IMR-90 (cell line): ENCODE results near the gene ZNF217. TPM values are rescaled to one million over a fixed set of nuclear protein-coding genes. Genes with fewer than 3 reads are reported as not detected.
"Not testable (repeated sequence)": the region's sequence is repeated elsewhere in the genome, so short reads cannot be mapped to it uniquely, and the experiment has no call there.

Experiments used
- ATAC-seq: fragments of 200-7000 bp; cut with Tn5 transposase; 2 replicates; pipeline ENCODE4 v1.9.1; 2020; ENCODE audit warnings: low read depth, mild to moderate bottlenecking, moderate library complexity
- BruUV-seq: library from RNA; stranded (reverse); fragments of 400-500 nt; replicated peaks from 2 replicates; lab custom pipeline; 2021; lab: Mats Ljungman, UMichigan
- CTCF ChIA-PET: fragments of 300-600 bp; formaldehyde crosslinking; extraction: SDS; loops from one replicate; lab custom pipeline; 2021; ENCODE audit warnings: antibody characterized with exemption; lab: Yijun Ruan, JAX
- POLR2A ChIA-PET: fragments of 300-600 bp; sonication (Branson Sonifier 250); formaldehyde crosslinking; loops from one replicate; lab custom pipeline; 2022; ENCODE audit warnings: antibody characterized with exemption; ENCODE audit not compliant: unreplicated experiment; lab: Charles Lee
- DNase-seq: peaks from one replicate; pipeline ENCODE4 v3.0.0; 2013
- H2AFZ ChIP-seq: replicated peaks from 2 replicates; pipeline ENCODE3; 2013; ENCODE audit warnings: low read length, mild to moderate bottlenecking; ENCODE audit not compliant: poor library complexity
- H2AK5ac ChIP-seq: 2 replicates; pipeline ENCODE4 v1.6.1; 2013; ENCODE audit warnings: low read depth, low read length, inconsistent platforms
- H2AK9ac ChIP-seq: replicated peaks from 2 replicates; pipeline ENCODE3; 2013; ENCODE audit warnings: mild to moderate bottlenecking, low read depth, low read length, moderate library complexity; ENCODE audit not compliant: poor library complexity
- H2BK120ac ChIP-seq: 2 replicates; pipeline ENCODE4 v1.6.1; 2013; ENCODE audit warnings: low read depth, low read length, inconsistent platforms
- H2BK15ac ChIP-seq: 3 replicates; pipeline ENCODE4 v1.6.1; 2013; ENCODE audit warnings: low read depth, low read length, inconsistent platforms
- H2BK20ac ChIP-seq: 2 replicates; pipeline ENCODE4 v1.6.1; 2013; ENCODE audit warnings: low read depth, mild to moderate bottlenecking, inconsistent platforms, low read length, moderate library complexity
- H2BK5ac ChIP-seq: 2 replicates; pipeline ENCODE4 v1.6.1; 2013; ENCODE audit warnings: mild to moderate bottlenecking, low read depth, low read length, inconsistent platforms; ENCODE audit not compliant: poor library complexity, severe bottlenecking
- H3K14ac ChIP-seq: replicated peaks from 2 replicates; pipeline ENCODE4 v1.6.1; 2013; ENCODE audit warnings: low read depth, low read length, inconsistent platforms
- H3K18ac ChIP-seq: 2 replicates; pipeline ENCODE4 v1.6.1; 2013; ENCODE audit warnings: low read depth, low read length, control low read depth
- H3K23ac ChIP-seq: 2 replicates; pipeline ENCODE4 v1.6.1; 2013; ENCODE audit warnings: low read depth, low read length, inconsistent platforms
- H3K27ac ChIP-seq: 2 replicates; pipeline ENCODE4 v1.5.1; 2013; ENCODE audit warnings: mild to moderate bottlenecking, control low read depth, low read length; ENCODE audit not compliant: insufficient read depth
- H3K27me3 ChIP-seq: 2 replicates; pipeline ENCODE4 v1.6.1; 2013; ENCODE audit warnings: low read length; ENCODE audit not compliant: control insufficient read depth, insufficient read depth
- H3K36me3 ChIP-seq: 2 replicates; pipeline ENCODE4 v1.6.1; 2013; ENCODE audit warnings: low read length, mixed read lengths; ENCODE audit not compliant: control insufficient read depth, insufficient read depth
- H3K4ac ChIP-seq: 2 replicates; pipeline ENCODE4 v1.6.1; 2013; ENCODE audit warnings: low read depth, low read length, inconsistent platforms
- H3K4me1 ChIP-seq: 2 replicates; pipeline ENCODE4 v1.6.1; 2013; ENCODE audit warnings: low read length, mixed read lengths; ENCODE audit not compliant: control insufficient read depth, insufficient read depth
- H3K4me2 ChIP-seq: 2 replicates; pipeline ENCODE4 v1.6.1; 2013; ENCODE audit warnings: low read depth, mild to moderate bottlenecking, control low read depth, low read length, moderate library complexity
- H3K4me3 ChIP-seq: 2 replicates; pipeline ENCODE4 v1.5.1; 2013; ENCODE audit warnings: low read depth, mild to moderate bottlenecking, control low read depth, low read length, moderate library complexity; ENCODE audit not compliant: insufficient read depth
- H3K56ac ChIP-seq: 2 replicates; pipeline ENCODE4 v1.6.1; 2013; ENCODE audit warnings: low read length, inconsistent platforms; ENCODE audit not compliant: insufficient read depth; ENCODE audit errors: extremely low read depth
- H3K79me1 ChIP-seq, 2 experiments: 2 replicates each; pipeline ENCODE4 v1.6.1; 2013; ENCODE audit warnings: low read length in 2 of 2, inconsistent platforms in 1 of 2, low read depth in 1 of 2
- H3K9ac ChIP-seq: 2 replicates; pipeline ENCODE4 v1.6.1; 2013; ENCODE audit warnings: low read depth, low read length, control low read depth
- H3K9me1 ChIP-seq: 2 replicates; pipeline ENCODE4 v1.6.1; 2013; ENCODE audit warnings: low read length, inconsistent platforms; ENCODE audit not compliant: insufficient read depth
- H3K9me3 ChIP-seq: 2 replicates; pipeline ENCODE4 v1.6.1; 2013; ENCODE audit warnings: low read length; ENCODE audit not compliant: control insufficient read depth, insufficient read depth
- H4K20me1 ChIP-seq: 2 replicates; pipeline ENCODE4 v1.6.1; 2013; ENCODE audit warnings: low read length, inconsistent platforms; ENCODE audit not compliant: insufficient read depth
- H4K5ac ChIP-seq: 2 replicates; pipeline ENCODE4 v1.6.1; 2013; ENCODE audit warnings: mild to moderate bottlenecking, low read depth, low read length, control low read depth
- H4K8ac ChIP-seq, 2 experiments: 2 replicates each; pipeline ENCODE4 v1.6.1; 2013; ENCODE audit warnings: low read depth in 2 of 2, low read length in 2 of 2, control low read depth in 1 of 2, inconsistent platforms in 1 of 2
- H4K91ac ChIP-seq: 2 replicates; pipeline ENCODE4 v1.6.1; 2013; ENCODE audit warnings: low read depth, low read length, inconsistent platforms; ENCODE audit not compliant: insufficient read depth
- WGBS, 2 experiments: methylation state at CpG; one replicate each; pipeline versions ENCODE4 v1.1.5 to v1.1.7; 2013; ENCODE audit warnings: missing lambda C conversion rate in 2 of 2; ENCODE audit not compliant: insufficient read length in 1 of 2; ENCODE audit errors: extremely low coverage in 2 of 2; 5-methylcytosine and 5-hydroxymethylcytosine counted together
- dilution Hi-C: fragments of 300-500 bp; cut with HindIII; formaldehyde crosslinking; loops from one replicate; pipeline ENCODE4 v1.14.3; 2018; ENCODE audit warnings: low sequenced_read_pairs; ENCODE audit not compliant: unreplicated experiment
- in situ Hi-C: fragments of 300-500 bp; cut with MboI; formaldehyde crosslinking; loops from 3 replicates; pipeline ENCODE4 v1.14.3; 2019; ENCODE audit warnings: low sequenced_read_pairs, inconsistent platforms, mixed read lengths
- intact Hi-C: fragments of 100-400 bp; cut with micrococcal nuclease; formaldehyde crosslinking; loops from 2 replicates; pipeline ENCODE4 v1.10.0; 2022
- polyA plus RNA-seq, 3 experiments: library from polyadenylated mRNA; depleted of rRNA; stranded (reverse); fragments of >200 nt; gene quantifications; 2 replicates each; pipeline ENCODE4 v1.2.3, GENCODE V29; 2012; ENCODE audit warnings: low replicate concordance in 1 of 3
- total RNA-seq: library from RNA; depleted of rRNA; stranded (reverse); fragments of >200 nt; gene quantifications from 2 replicates; pipeline ENCODE4 v1.2.3, GENCODE V29; 2012

Gene ZNF217
- total and polyA plus RNA-seq, 2 of the 4 experiments (the other 2 are of a cell fraction), result 9.1 to 27.8 TPM

GRCh38 chr20:53587157-53587703 is 6.4 kb downstream of the ZNF217 start:
- H2AK9ac ChIP-seq, H3K79me1 ChIP-seq, H2AFZ ChIP-seq, POLR2A ChIA-PET, ATAC-seq, H3K4me3 ChIP-seq, CTCF ChIA-PET, H3K14ac ChIP-seq, H3K9me3 ChIP-seq, H3K4ac ChIP-seq, H3K18ac ChIP-seq, H4K5ac ChIP-seq, BruUV-seq, intact Hi-C loops, H2BK20ac ChIP-seq, DNase-seq, H3K9me1 ChIP-seq, H3K36me3 ChIP-seq, H3K9ac ChIP-seq, H3K27ac ChIP-seq, H3K27me3 ChIP-seq, H2AK5ac ChIP-seq, H4K8ac ChIP-seq, H2BK5ac ChIP-seq, H3K4me1 ChIP-seq, dilution Hi-C loops, H3K56ac ChIP-seq, H2BK120ac ChIP-seq, H4K91ac ChIP-seq, H2BK15ac ChIP-seq: not testable (repeated sequence)
- Histone ChIP-seq H4K20me1 (peaks cover 14% of the 10 kb centered on the region), H3K4me2 (peak overlapping the region; percentile 45; the same call in 1 of the 2 replicates), H3K23ac (0 out of 2 replicates have a peak overlapping the region, but pooled peaks have one; percentile 7)
- WGBS, 2 experiments, result no CpG with 5 or more reads among the region's 1 CpG
- in situ Hi-C loops, result loop anchor here (10.0 kb wide), 1 partner anchor 168 kb away; no protein-coding TSS in a partner anchor
